HepG2 (cell line): ENCODE results near the gene METTL4. TPM values are rescaled to one million over a fixed set of nuclear protein-coding genes. Genes with fewer than 3 reads are reported as not detected.

Source experiments
- ATAC-seq: fragments of 200-7000 bp; cut with Tn5 transposase; 3 replicates; pipeline ENCODE4 v1.9.1; 2020; ENCODE audit warnings: mild to moderate bottlenecking, moderate library complexity
- BruUV-seq: library from RNA; stranded (reverse); fragments of 400-500 nt; replicated peaks from 2 replicates; lab custom pipeline; 2021; lab: Mats Ljungman, UMichigan
- CTCF ChIA-PET: fragments of 300-600 bp; formaldehyde crosslinking; extraction: SDS; loops from one replicate; lab custom pipeline; 2021; ENCODE audit warnings: low total read pairs, inconsistent platforms, low intra/inter-chr PET ratio; lab: Yijun Ruan, JAX
- POLR2A ChIA-PET: fragments of 350-600 bp; sonication (Branson Sonifier 250); formaldehyde crosslinking; loops from one replicate; lab custom pipeline; 2020; ENCODE audit warnings: antibody characterized with exemption, inconsistent platforms; lab: Yijun Ruan, JAX
- DNase-seq: peaks from one replicate; pipeline ENCODE4 v3.0.0-alpha.2; 2015; ENCODE audit warnings: low spot score
- FAIRE-seq: peaks from 3 replicates; lab custom pipeline; 2011; peaks lifted over from hg19 to GRCh38; lab: Jason Lieb, UNC
- H2AFZ ChIP-seq: one replicate; pipeline ENCODE4 v1.6.1; 2011; ENCODE audit warnings: low read length, inconsistent platforms
- H3K27ac ChIP-seq: fragments of 300-600 bp; 3 replicates; pipeline ENCODE4 v1.8.0; 2011; ENCODE audit warnings: mixed run types, mild to moderate bottlenecking, mixed read lengths, low read length, inconsistent platforms; ENCODE audit not compliant: insufficient read depth; ENCODE audit errors: extremely low read length
- H3K27me3 ChIP-seq, 2 experiments: fragments of 200-600 bp in 1 of 2; 2 replicates in 1 of 2; 3 replicates in 1 of 2; pipeline versions ENCODE4 v1.6.0 to v1.8.0; 2011; ENCODE audit warnings: low read length in 2 of 2, mild to moderate bottlenecking in 2 of 2, moderate library complexity in 2 of 2, inconsistent platforms in 1 of 2; ENCODE audit not compliant: insufficient read depth in 2 of 2, control insufficient read depth in 1 of 2
- H3K36me3 ChIP-seq, 2 experiments: fragments of 200-600 bp in 1 of 2; replicated peaks in 1 of 2; 2 replicates in 1 of 2; 3 replicates in 1 of 2; pipeline versions ENCODE4 v1.5.1 to v1.8.0; 2011; ENCODE audit warnings: low read length in 2 of 2, inconsistent platforms in 1 of 2; ENCODE audit not compliant: insufficient read depth in 2 of 2, control insufficient read depth in 1 of 2
- H3K4me1 ChIP-seq: 2 replicates; pipeline ENCODE4 v1.5.1; 2012; ENCODE audit warnings: low read length, inconsistent platforms; ENCODE audit not compliant: insufficient read depth
- H3K4me2 ChIP-seq: 2 replicates; pipeline ENCODE4 v1.6.0; 2011; ENCODE audit warnings: low read depth, low read length, inconsistent platforms
- H3K4me3 ChIP-seq, 3 experiments: fragments of 200-600 bp in 1 of 3; sonication (generic), shearing (Covaris generic) in 1 of 3; replicated peaks in 1 of 3; 2 replicates each; pipeline ENCODE4 v1.5.1; 2011 to 2016; ENCODE audit warnings: low read length in 3 of 3, inconsistent platforms in 2 of 3, low read depth in 2 of 3, mild to moderate bottlenecking in 2 of 3, control low read depth in 1 of 3, mixed read lengths in 1 of 3; ENCODE audit not compliant: insufficient read depth in 1 of 3
- H3K79me2 ChIP-seq: one replicate; pipeline ENCODE4 v1.6.1; 2011; ENCODE audit warnings: low read length, inconsistent platforms; ENCODE audit not compliant: insufficient read depth
- H3K9ac ChIP-seq: 2 replicates; pipeline ENCODE4 v1.6.0; 2011; ENCODE audit warnings: mild to moderate bottlenecking, low read depth, low read length, inconsistent platforms; ENCODE audit not compliant: insufficient read depth
- H3K9me3 ChIP-seq: 2 replicates; pipeline ENCODE4 v1.5.1; 2012; ENCODE audit warnings: mild to moderate bottlenecking, low read length
- H4K20me1 ChIP-seq: 2 replicates; pipeline ENCODE4 v1.6.0; 2011; ENCODE audit warnings: inconsistent platforms, mild to moderate bottlenecking, low read length, moderate library complexity; ENCODE audit not compliant: insufficient read depth
- HDAC6 ChIP-seq: fragments of 200-600 bp; sonication (generic); IDR thresholded peaks from 2 replicates; pipeline ENCODE4 v1.7.0; 2017; ENCODE audit warnings: mild to moderate bottlenecking, antibody characterized with exemption, low read length, low read depth
- KMT2A ChIP-seq: sonication (generic); formaldehyde crosslinking; IDR thresholded peaks from 2 replicates; pipeline ENCODE4 v1.4.0; 2020; ENCODE audit warnings: missing genetic modification reagents
- MED8 ChIP-seq: sonication (generic); formaldehyde crosslinking; IDR thresholded peaks from 2 replicates; pipeline ENCODE4 v1.8.1; 2023; ENCODE audit warnings: mild to moderate bottlenecking, missing genetic modification reagents; ENCODE audit not compliant: insufficient replicate concordance
- PAWR ChIP-seq: sonication (generic); formaldehyde crosslinking; IDR thresholded peaks from 2 replicates; pipeline ENCODE4 v1.4.0; 2020; ENCODE audit warnings: missing genetic modification reagents, mild to moderate bottlenecking, borderline replicate concordance
- ZNF142 ChIP-seq: sonication (generic); formaldehyde crosslinking; IDR thresholded peaks from 2 replicates; pipeline ENCODE4 v1.4.0; 2020; ENCODE audit warnings: missing genetic modification reagents
- ZNF329 ChIP-seq: sonication (generic); formaldehyde crosslinking; IDR thresholded peaks from 2 replicates; pipeline ENCODE4 v1.9.0; 2021; ENCODE audit warnings: low read depth, mild to moderate bottlenecking, missing genetic modification reagents
- ZNF629 ChIP-seq: sonication (generic); formaldehyde crosslinking; conservative IDR thresholded peaks from 2 replicates; pipeline ENCODE4 v1.5.0; 2020; ENCODE audit warnings: missing genetic modification reagents
- ZNF724P ChIP-seq: sonication (generic); formaldehyde crosslinking; IDR thresholded peaks from 2 replicates; pipeline ENCODE4 v1.8.0; 2022; ENCODE audit warnings: missing genetic modification reagents, borderline replicate concordance
- ZSCAN9 ChIP-seq: IDR thresholded peaks from 2 replicates; pipeline ENCODE4 v1.6.1; 2016; ENCODE audit warnings: borderline replicate concordance
- WGBS: methylation state at CpG from one replicate; pipeline ENCODE4 v1.1.6; 2017; ENCODE audit warnings: low lambda C conversion rate; 5-methylcytosine and 5-hydroxymethylcytosine counted together
- in situ Hi-C: cut with HindIII; loops from 2 replicates; pipeline ENCODE4 v1.10.0; 2017; ENCODE audit warnings: low pct_unique_long_range_greater_than_20kb; ENCODE audit not compliant: extremely low pct_ligation_motif_present
- intact Hi-C: fragments of 100-400 bp; cut with micrococcal nuclease; formaldehyde crosslinking; loops from one replicate; pipeline ENCODE4 v1.10.0; 2022; ENCODE audit not compliant: unreplicated experiment
- polyA plus RNA-seq, 8 experiments: library from polyadenylated mRNA; depleted of rRNA in 3 of 8; stranded (reverse) in 7 of 8; unstranded in 1 of 8; fragments of >200 nt; fragmentation: Illumina TruSeq in 4 of 8; extraction: Trizol in 4 of 8; gene quantifications; 2 replicates each; pipeline versions ENCODE4 v1.2.1 to v1.2.3, GENCODE V29; 2011 to 2016; ENCODE audit warnings: low read depth in 4 of 8, missing spikeins in 1 of 8, mixed read lengths in 1 of 8; ENCODE audit not compliant: insufficient read depth in 1 of 8
- total RNA-seq, 5 experiments: library from RNA; depleted of rRNA; stranded (reverse); fragments of >200 nt; fragmentation: Illumina TruSeq; extraction: Trizol; gene quantifications; 2 replicates each; pipeline ENCODE4 v1.2.3, GENCODE V29; 2016; ENCODE audit warnings: low read depth in 1 of 5

METTL4 gene
- total and polyA plus RNA-seq, 2 of the 13 experiments (the other 11 are each of a cell fraction or from before 2014, with no cell fraction given), result 6.8 to 8.1 TPM

GRCh38 chr18:2572892-2573291 lies 1.6 kb upstream of the METTL4 start:
- Histone ChIP-seq H3K79me2 (peaks cover 52% of the 10 kb centered on the region), H4K20me1 (no peaks in the 10 kb centered on the region), H3K9ac (peak overlapping the region; percentile 98), H3K4me3 (peak overlapping the region; percentile 82 to 89 (median 83)), H3K4me1 (peaks cover 23% of the 10 kb centered on the region), H3K36me3 (peaks cover 2 to 28% of the 10 kb centered on the region in 2 experiments; a peak in 4 of 5 replicates), H3K9me3 (no peaks in the 10 kb centered on the region), H2AFZ (no peak overlapping the region), H3K4me2 (peak overlapping the region; percentile 92), H3K27ac (peak overlapping the region; percentile 99), H3K27me3 (no peaks in the 10 kb centered on the region; a peak in 1 of 5 replicates)
- ATAC-seq (no peak), DNase-seq (no peak), FAIRE-seq (no peak)
- CTCF ChIA-PET, result no interaction called here
- no peak for TF ChIP-seq HDAC6
- TF ChIP-seq ZNF329 (CRISPR knock-in tag), result no peak
- TF ChIP-seq KMT2A, result no peak
- no peak for TF ChIP-seq ZNF629
- no peak for TF ChIP-seq ZNF724P
- no peak for TF ChIP-seq PAWR (CRISPR knock-in tag)
- TF ChIP-seq ZSCAN9 (CRISPR knock-in tag), result no peak
- TF ChIP-seq MED8 (CRISPR knock-in tag), result no peak
- TF ChIP-seq ZNF142 (CRISPR knock-in tag), result no peak
- WGBS, result 15% methylated on average over 5 of the region's 5 CpGs
- in situ Hi-C loops, result loop anchor here (25.0 kb wide), 1 partner anchor 1711 kb away; no protein-coding TSS in a partner anchor
- BruUV-seq, result no TSS peak
- intact Hi-C loops, result loop anchor here (2.0 kb wide), 1 partner anchor 82 kb away; the partner anchor contains the start of gene SMCHD1
- POLR2A ChIA-PET, result no interaction called here
